Measurements from ENCODE around the gene PSME4. TPM values are rescaled to one million over a fixed set of nuclear protein-coding genes. Genes with fewer than 3 reads are reported as not detected.

The PSME4 gene
- total RNA-seq, 1 donor: 43.9 TPM

DNA sequence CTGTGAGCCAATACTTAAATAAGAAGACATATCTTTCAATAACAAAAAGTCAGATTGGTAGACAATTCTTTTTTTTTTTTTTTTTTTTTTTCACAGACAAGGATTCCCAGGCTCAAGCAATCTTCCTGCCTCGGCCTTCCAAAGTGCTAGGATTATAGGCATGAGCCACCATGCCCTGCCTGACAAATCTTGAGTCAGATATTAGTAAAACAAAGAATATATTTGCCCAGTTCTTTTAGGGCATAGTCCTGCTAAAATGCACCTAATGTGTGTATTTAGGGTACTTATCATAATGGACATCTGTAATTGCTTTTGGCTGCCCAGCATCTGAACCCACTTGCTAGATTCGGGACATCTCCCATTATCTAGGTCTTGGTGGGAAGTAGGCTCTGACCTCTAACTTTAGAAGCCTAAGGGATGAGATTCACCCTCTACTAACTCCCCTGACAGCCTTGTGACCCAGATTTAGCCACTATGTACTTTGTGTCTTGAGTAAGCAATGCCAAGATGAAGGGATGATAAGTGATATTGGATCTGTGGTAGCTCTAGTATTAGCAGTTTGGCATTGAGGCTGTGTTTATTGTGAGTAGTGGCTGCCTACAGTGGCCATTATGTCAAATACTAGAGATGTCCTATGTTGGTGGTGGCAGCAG, 18.5 kb upstream of the PSME4 start:
- H3K4me3 ChIP-seq (ENCODE audit: low read depth, low read length): no peak overlapping the region
- DNase-seq (ENCODE audit: low read depth): no peak
- TF ChIP-seq, protein P1, sequence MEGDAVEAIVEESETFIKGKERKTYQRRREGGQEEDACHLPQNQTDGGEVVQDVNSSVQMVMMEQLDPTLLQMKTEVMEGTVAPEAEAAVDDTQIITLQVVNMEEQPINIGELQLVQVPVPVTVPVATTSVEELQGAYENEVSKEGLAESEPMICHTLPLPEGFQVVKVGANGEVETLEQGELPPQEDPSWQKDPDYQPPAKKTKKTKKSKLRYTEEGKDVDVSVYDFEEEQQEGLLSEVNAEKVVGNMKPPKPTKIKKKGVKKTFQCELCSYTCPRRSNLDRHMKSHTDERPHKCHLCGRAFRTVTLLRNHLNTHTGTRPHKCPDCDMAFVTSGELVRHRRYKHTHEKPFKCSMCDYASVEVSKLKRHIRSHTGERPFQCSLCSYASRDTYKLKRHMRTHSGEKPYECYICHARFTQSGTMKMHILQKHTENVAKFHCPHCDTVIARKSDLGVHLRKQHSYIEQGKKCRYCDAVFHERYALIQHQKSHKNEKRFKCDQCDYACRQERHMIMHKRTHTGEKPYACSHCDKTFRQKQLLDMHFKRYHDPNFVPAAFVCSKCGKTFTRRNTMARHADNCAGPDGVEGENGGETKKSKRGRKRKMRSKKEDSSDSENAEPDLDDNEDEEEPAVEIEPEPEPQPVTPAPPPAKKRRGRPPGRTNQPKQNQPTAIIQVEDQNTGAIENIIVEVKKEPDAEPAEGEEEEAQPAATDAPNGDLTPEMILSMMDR (IDR thresholded peaks at IDR 0.05; ENCODE audit: insufficient read depth, low read length): no peak

DNA sequence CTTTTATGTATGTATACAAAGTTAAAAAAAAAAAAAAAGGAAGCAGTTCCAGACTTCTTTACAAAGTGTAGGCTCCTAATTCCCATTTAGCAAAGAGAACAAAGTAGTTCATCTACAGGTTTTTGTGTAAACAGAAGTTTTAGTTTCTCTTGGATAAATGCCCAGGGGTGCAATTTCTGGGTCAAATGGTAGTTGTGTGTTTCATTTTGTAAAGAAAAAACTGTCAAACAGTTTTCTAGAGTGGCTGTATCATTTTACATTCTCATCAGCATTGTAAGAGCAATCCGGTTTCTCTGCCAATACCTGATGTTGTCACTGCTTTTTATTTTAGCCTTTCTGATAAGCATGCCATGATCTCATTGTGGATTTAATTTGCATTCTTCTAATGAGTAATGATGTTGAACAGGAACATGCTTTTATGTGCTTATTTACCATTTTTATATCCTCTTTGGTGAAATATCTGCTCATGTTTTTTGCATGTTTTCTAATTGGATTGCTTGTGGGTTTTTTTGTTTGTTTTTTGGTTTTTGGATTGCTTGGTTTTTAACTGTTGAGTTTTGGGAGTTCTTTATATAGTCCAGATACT, 16.6 kb upstream of the PSME4 start:
- DNase-seq (ENCODE audit: low read depth): peak; percentile 74
- TF ChIP-seq, protein P1 (IDR thresholded peaks at IDR 0.05; ENCODE audit: insufficient read depth, low read length): no peak

DNA sequence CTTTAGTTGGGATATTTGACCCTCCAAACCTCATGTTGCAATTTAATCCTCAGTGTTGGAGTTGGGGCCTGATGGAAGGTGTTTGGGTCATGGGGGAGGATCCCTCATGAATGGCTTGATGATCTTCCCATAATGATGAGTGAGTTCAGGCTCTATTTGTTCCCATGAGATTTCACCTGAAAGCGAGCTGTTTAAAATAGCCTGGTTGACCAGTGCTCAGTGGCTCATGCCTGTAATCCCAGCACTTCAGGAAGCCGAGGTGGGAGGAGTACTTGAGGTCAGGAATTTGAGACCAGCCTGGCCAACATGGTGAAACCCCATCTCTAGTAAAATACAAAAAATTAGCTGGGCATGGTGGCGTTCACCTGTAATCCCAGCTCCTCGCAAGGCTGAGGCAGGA, 14.9 kb upstream of the PSME4 start:
- no peak overlapping the region for H3K4me3 ChIP-seq (ENCODE audit: low read depth, low read length)
- TF ChIP-seq, protein P1 (IDR thresholded peaks at IDR 0.05; ENCODE audit: insufficient read depth, low read length): no peak
- no peak for DNase-seq (ENCODE audit: low read depth)

More for the DNA sequence above, 16.6 kb upstream of the PSME4 start:
- no peak overlapping the region for H3K4me3 ChIP-seq (ENCODE audit: low read depth, low read length)

DNA sequence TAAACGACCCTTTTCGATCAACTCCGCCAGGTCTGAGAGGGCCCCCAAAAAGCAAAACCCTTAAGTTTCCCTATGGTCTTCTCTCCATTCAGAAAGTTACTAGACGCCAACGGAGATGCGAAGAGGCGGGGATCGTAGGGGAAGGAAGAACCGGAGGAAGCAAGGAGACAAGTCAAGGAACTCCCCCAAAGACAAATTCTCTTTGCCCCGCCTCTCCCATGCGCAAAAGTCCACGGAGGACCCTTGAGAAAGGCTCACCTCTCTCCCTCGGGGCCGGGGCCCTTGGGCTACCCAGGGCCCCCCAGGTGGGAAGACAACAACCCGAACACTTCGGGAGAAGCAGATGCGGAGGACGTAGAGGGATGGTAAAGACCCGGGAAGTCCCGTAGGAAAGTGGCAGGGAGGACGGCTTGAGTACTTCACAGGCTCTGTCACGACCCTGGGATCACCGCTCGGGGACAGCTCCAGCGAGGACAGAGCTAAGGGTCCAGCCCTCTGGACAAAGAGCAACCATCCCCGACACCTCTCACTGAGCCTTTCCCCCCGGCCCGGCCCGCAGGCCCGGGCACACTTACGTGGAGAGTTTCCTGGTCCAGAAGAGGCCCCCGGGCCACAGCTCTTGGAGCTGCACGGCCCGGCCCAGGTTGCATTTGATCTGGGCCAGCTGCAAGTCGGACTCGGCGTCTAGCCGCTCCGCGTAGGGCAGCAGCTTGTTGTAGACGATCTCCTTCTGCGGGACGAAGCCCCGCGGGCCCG, 647 bp downstream of the PSME4 start:
- DNase-seq (ENCODE audit: low read depth): peak; percentile 42
- TF ChIP-seq, protein P1 (IDR thresholded peaks at IDR 0.05; ENCODE audit: insufficient read depth, low read length): no peak
- H3K4me3 ChIP-seq (ENCODE audit: low read depth, low read length): peak overlapping the region; percentile 93

DNA sequence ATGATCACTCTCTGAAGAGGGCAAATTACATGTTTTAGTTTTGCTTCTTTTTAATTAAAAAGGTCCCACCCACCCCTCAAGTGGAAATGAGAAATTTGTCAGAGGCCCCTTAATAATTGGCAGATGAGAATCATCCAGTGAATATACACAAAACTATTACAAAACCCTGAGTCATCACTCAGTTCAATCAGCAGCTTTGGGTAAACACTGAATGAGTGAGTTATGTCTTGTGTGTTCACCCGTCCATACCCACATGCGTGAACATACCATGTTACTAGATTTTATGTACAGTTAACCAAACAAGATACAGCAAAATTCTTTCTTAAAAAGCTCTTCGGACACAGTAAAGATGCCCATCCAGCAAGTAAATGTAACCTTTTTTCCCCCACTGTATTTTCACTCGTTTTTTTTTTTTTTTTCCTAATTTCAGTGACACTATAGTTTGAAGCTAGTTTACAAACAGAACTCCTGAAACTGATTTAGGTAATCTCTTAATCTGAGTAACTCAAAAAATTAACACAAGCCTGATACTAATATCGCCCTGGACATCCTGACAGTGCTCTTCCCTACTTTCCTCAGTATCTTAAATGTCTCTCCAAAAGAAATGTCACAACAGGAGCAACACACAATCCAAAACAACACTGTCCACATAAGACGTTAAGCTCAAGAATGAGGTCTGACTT, 1.4 kb downstream of the PSME4 start:
- DNase-seq (ENCODE audit: low read depth): peak; percentile 45
- H3K4me3 ChIP-seq (ENCODE audit: low read depth, low read length): peak overlapping the region; percentile 93
- TF ChIP-seq, protein P1 (IDR thresholded peaks at IDR 0.05; ENCODE audit: insufficient read depth, low read length): no peak

DNA sequence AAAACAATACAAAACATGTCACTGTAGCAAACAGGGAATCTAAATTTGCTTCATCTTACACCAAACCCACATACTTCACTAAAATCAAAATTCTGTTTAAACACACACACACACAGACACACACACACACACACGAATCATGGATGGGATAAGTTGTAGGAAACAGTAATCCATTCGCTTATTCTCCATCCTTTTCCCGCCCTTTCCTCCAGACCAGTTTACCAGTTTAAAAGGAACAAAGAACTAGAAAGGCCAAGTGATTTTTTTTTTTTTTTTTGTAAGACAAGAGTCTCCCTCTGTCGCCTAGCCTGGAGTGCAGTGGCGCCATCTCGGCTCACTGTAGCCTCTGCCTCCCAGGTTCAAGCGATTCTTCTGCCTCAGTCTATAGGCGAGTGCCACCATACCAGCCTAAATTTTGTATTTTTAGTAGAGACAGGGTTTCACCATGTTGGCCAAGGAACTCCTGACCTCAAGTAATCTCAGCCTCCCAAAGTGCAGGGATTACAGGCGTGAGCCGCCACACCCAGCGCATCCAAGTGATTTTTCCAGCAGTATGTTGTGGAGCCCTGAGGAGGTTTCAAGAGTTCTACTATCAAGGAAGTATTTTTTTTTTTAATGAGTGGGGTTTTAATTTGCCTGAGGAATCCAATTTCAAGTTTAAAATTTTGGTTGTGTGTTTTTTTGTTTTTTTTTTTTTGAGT, 5.7 kb downstream of the PSME4 start:
- TF ChIP-seq, protein P1 (IDR thresholded peaks at IDR 0.05; ENCODE audit: insufficient read depth, low read length): no peak
- no peak for DNase-seq (ENCODE audit: low read depth)

More for the DNA sequence above, 5.7 kb downstream of the PSME4 start:
- no peak overlapping the region for H3K4me3 ChIP-seq (ENCODE audit: low read depth, low read length)

All from fibroblast of the aortic adventitia (primary cell).